Esophagus muscularis mucosa (tissue), 4 donors: ENCODE results near the gene PC. TPM values are rescaled to one million over a fixed set of nuclear protein-coding genes. Genes with fewer than 3 reads are reported as not detected.

Experiments used
- DNase-seq: peaks from one replicate; pipeline ENCODE4 v3.0.0-alpha.2; 2017; ENCODE audit errors: extremely low spot score
- H3K27ac ChIP-seq, 4 donors: fragments of 200-600 bp; sonication (generic); replicated peaks in 1 of 4; 1 replicate in 3 of 4; 2 replicates in 1 of 4; pipeline ENCODE4 v1.5.1; 2016 to 2019; ENCODE audit warnings: mild to moderate bottlenecking in 1 of 4
- H3K27me3 ChIP-seq, 4 donors: fragments of 200-600 bp; sonication (generic); one replicate each; pipeline versions ENCODE4 v1.5.1 to v1.6.0; 2016 to 2019
- H3K36me3 ChIP-seq, 4 donors: fragments of 200-600 bp; sonication (generic); one replicate each; pipeline ENCODE4 v1.5.1; 2016 to 2019
- H3K4me1 ChIP-seq, 4 donors: fragments of 200-600 bp; sonication (generic); one replicate each; pipeline ENCODE4 v1.5.1; 2016 to 2019
- H3K4me3 ChIP-seq, 4 donors: fragments of 200-600 bp; sonication (generic); 1 replicate in 2 of 4; 2 replicates in 2 of 4; pipeline ENCODE4 v1.5.1; 2016 to 2019; ENCODE audit warnings: mild to moderate bottlenecking in 4 of 4, moderate library complexity in 1 of 4
- H3K9me3 ChIP-seq, 4 donors: fragments of 200-600 bp; sonication (generic); 1 replicate in 3 of 4; 2 replicates in 1 of 4; pipeline ENCODE4 v1.5.1; 2016 to 2019
- EP300 ChIP-seq: sonication (generic); formaldehyde crosslinking; IDR thresholded peaks from one replicate; pipeline ENCODE4 v1.6.1; 2017; ENCODE audit warnings: antibody characterized with exemption
- POLR2A ChIP-seq: fragments of 450-650 bp; IDR thresholded peaks from one replicate; pipeline ENCODE4 v1.6.1; 2017; ENCODE audit warnings: antibody characterized with exemption, moderate library complexity, mild to moderate bottlenecking, low read depth
- POLR2AphosphoS5 ChIP-seq, 2 donors: sonication (generic); formaldehyde crosslinking; IDR thresholded peaks; one replicate each; pipeline ENCODE4 v1.6.1; 2017; ENCODE audit warnings: antibody characterized with exemption in 2 of 2
- WGBS: methylation state at CpG from one replicate; pipeline ENCODE4 v1.1.5; 2018; 5-methylcytosine and 5-hydroxymethylcytosine counted together
- intact Hi-C: fragments of 100-400 bp; cut with DNase I; formaldehyde crosslinking; loops from one replicate; pipeline ENCODE4 v1.15.1; 2023
- total RNA-seq, 4 donors: library from RNA; depleted of rRNA; stranded (reverse); fragments of >200 nt; gene quantifications; one replicate each; pipeline versions ENCODE4 v1.1.0 to v1.2.1, GENCODE V29; 2016
- TF ChIP-seq, protein P1 (sequence below), 3 experiments: fragments of 200-600 bp in 2 of 3; fragments of 450-650 bp in 1 of 3; sonication (generic) in 2 of 3; IDR thresholded peaks; one replicate each; pipeline ENCODE4 v1.5.1; 2017 to 2019; ENCODE audit warnings: antibody characterized with exemption in 3 of 3, mild to moderate bottlenecking in 2 of 3, moderate library complexity in 1 of 3

PC gene
- total RNA-seq, 4 donors from 2014 or later, result 2.1 to 5.5 (median 5.1) TPM

GRCh38 chr11:66877588-66878385 is 80.4 kb downstream of the PC start:
- H3K27ac ChIP-seq, result no peak overlapping the region
- H3K9me3 ChIP-seq, result no peaks in the 10 kb centered on the region
- peaks cover 0 to 32% (median 24%) of the 10 kb centered on the region in 4 donors for H3K4me1 ChIP-seq
- H3K36me3 ChIP-seq, result no peaks in the 10 kb centered on the region
- no peak overlapping the region for H3K4me3 ChIP-seq
- H3K27me3 ChIP-seq, result no peaks in the 10 kb centered on the region
- intact Hi-C loops, result no loop called here
- TF ChIP-seq POLR2A (no peak), POLR2AphosphoS5 (IDR thresholded peaks at IDR 0.05) (no peak), EP300 (no peak)
- TF ChIP-seq, protein P1, sequence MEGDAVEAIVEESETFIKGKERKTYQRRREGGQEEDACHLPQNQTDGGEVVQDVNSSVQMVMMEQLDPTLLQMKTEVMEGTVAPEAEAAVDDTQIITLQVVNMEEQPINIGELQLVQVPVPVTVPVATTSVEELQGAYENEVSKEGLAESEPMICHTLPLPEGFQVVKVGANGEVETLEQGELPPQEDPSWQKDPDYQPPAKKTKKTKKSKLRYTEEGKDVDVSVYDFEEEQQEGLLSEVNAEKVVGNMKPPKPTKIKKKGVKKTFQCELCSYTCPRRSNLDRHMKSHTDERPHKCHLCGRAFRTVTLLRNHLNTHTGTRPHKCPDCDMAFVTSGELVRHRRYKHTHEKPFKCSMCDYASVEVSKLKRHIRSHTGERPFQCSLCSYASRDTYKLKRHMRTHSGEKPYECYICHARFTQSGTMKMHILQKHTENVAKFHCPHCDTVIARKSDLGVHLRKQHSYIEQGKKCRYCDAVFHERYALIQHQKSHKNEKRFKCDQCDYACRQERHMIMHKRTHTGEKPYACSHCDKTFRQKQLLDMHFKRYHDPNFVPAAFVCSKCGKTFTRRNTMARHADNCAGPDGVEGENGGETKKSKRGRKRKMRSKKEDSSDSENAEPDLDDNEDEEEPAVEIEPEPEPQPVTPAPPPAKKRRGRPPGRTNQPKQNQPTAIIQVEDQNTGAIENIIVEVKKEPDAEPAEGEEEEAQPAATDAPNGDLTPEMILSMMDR (IDR thresholded peaks at IDR 0.05), result no peak
- 86% methylated on average over 9 of the region's 9 CpGs for WGBS
- DNase-seq, result no peak

DNA sequence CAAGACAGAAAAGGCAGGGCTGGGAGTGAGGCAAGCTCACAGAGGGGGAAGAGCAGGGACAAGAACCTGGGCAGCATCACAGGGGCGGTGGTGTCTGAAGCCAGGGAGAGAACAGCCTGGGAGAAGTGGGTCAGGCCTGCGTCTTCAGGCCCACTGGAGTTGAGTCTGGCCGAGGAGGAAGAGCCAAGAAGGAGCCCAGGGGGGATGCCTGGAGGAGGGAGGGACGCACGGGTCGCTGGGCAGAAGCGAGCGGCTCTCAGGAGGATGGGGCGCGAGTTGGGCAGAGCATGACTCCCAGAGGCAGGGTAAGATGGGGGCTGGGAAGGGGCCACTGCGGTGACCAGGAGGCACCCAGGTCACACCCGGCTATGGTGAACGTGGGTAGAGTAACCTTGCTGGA is 82.8 kb downstream of the PC start:
- H3K9me3 ChIP-seq, result no peaks in the 10 kb centered on the region
- TF ChIP-seq EP300, result no peak
- TF ChIP-seq, protein P1 (IDR thresholded peaks at IDR 0.05), result no peak
- no peak for TF ChIP-seq POLR2AphosphoS5 (IDR thresholded peaks at IDR 0.05)
- TF ChIP-seq POLR2A, result no peak
- 87% methylated on average over 13 of the region's 13 CpGs for WGBS
- no peaks in the 10 kb centered on the region for H3K27me3 ChIP-seq
- intact Hi-C loops, result no loop called here
- no peak for DNase-seq
- peaks cover 0 to 14% (median 7%) of the 10 kb centered on the region in 4 donors for H3K36me3 ChIP-seq
- H3K27ac ChIP-seq, result no peak overlapping the region
- peaks cover 0 to 14% (median 12%) of the 10 kb centered on the region in 4 donors for H3K4me1 ChIP-seq
- H3K4me3 ChIP-seq, result no peak overlapping the region

- no peak overlapping the region for H3K4me3 ChIP-seq
- no peaks in the 10 kb centered on the region for H3K9me3 ChIP-seq
- peaks cover 0 to 14% (median 11%) of the 10 kb centered on the region in 4 donors for H3K4me1 ChIP-seq
- intact Hi-C loops, result no loop called here
- H3K36me3 ChIP-seq, result peaks cover 0 to 25% (median 11%) of the 10 kb centered on the region in 4 donors
- H3K27me3 ChIP-seq, result no peaks in the 10 kb centered on the region
- no peak overlapping the region for H3K27ac ChIP-seq
- TF ChIP-seq, protein P1 (IDR thresholded peaks at IDR 0.05), result no peak
- TF ChIP-seq POLR2AphosphoS5 (IDR thresholded peaks at IDR 0.05) (no peak), POLR2A (no peak), EP300 (no peak)
- DNase-seq, result no peak
- 88% methylated on average over 6 of the region's 6 CpGs for WGBS
Observed at GRCh38 chr11:66874232-66874631, 84.0 kb downstream of the PC start.

GRCh38 chr11:66871521-66871901 is 86.7 kb downstream of the PC start:
- Histone ChIP-seq H3K27me3 (no peaks in the 10 kb centered on the region), H3K4me1 (no peaks in the 10 kb centered on the region), H3K36me3 (peaks cover 0 to 32% (median 14%) of the 10 kb centered on the region in 4 donors), H3K9me3 (no peaks in the 10 kb centered on the region), H3K4me3 (no peak overlapping the region), H3K27ac (no peak overlapping the region)
- 97% methylated on average over 8 of the region's 18 CpGs for WGBS
- intact Hi-C loops, result no loop called here
- TF ChIP-seq POLR2AphosphoS5 (IDR thresholded peaks at IDR 0.05), result no peak
- TF ChIP-seq, protein P1 (IDR thresholded peaks at IDR 0.05), result no peak
- TF ChIP-seq POLR2A, result no peak
- TF ChIP-seq EP300, result no peak
- no peak for DNase-seq
